Stimulated activated CD8-positive, alpha-beta memory T cell treated with anti-CD3 and anti-CD28 coated beads, Interleukin-4, amount 100 ng/mL, for 4 hours (primary cell): Measurements from ENCODE around the gene ATP2A3.

Experiments used
- DNase-seq, 2 donors: peaks; one replicate each; pipeline ENCODE4 v3.0.0-alpha.2; 2020; ENCODE audit warnings: low read depth in 2 of 2, low spot score in 1 of 2

The ATP2A3 gene

DNA sequence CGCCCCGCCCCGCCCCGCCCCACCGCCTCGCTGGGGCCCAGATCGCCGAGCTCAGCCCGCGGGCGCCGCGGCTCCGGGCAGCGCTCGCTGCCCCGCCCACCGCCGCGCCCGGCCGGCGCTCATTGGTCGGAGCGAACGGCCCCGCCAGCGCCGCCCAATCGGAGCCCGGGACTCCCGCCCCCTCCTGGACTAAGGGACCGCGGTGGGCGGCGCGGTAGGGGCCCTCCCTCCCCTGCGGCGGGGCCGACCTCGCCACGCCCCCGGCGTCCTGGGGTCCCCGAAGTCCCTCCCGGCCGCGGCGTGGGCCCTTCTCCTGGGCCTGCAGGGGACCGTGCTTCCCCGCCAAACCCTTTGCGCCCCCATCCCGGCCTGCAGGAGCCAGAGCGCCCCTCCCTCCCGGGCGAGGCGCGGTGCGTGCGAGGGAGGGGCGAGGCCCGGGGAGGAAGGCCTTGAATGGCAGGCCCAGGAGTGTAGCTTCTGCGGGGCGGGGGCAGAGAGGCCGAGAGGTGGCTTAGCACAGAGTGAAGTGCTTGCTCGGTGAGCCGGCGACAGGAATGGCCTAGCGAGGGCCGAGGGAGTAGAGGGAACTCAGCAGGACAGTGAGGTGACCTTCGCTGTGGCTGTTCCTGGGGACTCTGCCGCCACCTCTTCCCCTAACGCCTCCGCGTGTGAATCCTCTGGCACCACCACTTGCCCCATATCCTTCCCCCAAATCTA, 71.1 kb downstream of the ATP2A3 start, which contains the start of gene CAMKK1:
TSS of gene CAMKK1 (minus strand) at position 51 of the 717 bp plus-strand sequence. CDS start 7,366 bp downstream, outside the sequence.
- DNase-seq = peak; percentile 52 to 76

DNA sequence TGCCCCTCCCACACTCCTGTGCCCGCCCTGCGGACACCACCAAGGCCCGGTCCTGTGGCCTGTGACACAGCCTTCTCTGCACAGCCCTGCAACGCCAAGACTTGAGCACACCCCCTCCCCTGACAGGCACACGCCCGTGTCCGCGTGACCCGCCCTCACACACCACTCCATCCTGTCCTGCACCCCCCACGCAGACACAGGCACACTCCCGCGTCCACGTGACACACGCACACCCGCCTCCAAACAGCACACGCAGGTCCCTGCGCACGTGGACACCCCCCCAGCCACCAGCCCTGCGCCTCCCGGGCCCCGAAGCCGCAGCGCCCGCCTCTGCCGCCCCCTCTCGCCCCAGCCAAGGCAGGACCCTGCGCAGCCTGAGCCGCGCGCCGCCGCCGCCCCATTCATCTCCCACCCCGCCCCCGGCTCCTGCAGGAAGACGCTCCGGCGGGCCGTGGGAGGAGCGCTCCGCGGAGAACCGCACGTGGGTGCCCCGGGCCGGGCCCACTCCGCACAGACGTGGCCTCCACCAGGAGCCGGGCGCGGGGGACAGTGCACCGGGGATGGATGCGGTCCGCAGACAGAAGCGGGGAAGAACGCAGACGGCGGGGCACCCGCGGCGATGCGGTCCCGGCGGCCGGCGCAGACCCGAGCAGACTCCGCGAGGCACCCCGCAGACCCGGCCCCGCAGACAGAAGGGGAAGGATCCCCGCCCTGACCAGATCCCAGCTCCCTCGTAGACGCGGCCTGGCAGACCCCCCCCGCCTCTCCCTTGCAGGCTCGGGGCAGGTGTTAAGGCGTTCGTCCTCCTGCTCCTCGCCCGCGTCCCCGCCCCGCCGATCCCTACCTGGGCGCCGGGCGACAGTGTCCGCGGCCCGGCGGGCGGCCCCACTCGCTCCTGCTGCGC, 71.9 kb downstream of the ATP2A3 start:
- peak; percentile 42 to 75 for DNase-seq

DNA sequence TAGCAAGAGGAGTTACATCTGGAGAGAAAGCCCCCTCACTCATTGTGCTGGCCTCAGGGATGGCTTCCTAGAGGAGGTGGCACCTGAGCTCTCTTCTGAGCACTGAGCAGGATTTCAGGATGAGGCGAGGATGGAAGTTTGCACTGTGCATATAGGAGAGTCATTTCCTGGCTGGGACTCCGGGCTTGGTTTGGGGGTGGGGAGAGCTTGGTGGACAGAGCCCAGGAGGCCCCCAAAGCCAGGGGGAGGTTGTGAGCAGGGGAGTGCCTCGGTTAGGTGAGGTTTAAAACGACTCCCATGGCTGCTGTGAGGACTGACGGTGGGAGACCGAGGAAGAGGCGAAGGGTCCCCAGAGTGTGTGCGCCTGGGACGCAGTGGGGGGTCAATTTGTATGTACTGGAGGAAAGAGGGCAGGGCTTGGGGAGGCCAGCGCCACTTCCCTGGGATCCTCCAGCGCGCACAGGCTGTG, 72.6 kb downstream of the ATP2A3 start:
- DNase-seq = no peak

DNA sequence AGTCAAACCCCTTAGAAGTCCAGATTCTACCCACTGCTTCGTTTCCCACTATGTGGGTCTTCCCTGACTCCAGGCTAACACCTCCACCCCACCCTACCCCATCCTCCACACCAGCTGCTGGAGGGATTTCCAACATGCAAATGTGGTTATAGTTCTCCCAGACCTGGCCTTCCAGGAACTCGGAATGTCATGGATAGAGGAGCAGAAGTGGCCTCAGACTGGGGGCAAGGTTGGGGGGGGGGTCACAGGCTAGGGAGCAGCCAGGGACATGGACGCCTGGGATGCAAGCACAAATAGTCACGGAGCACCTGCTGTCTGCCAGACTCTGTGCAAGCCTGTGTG, 73.4 kb downstream of the ATP2A3 start:
- DNase-seq = no peak

DNA sequence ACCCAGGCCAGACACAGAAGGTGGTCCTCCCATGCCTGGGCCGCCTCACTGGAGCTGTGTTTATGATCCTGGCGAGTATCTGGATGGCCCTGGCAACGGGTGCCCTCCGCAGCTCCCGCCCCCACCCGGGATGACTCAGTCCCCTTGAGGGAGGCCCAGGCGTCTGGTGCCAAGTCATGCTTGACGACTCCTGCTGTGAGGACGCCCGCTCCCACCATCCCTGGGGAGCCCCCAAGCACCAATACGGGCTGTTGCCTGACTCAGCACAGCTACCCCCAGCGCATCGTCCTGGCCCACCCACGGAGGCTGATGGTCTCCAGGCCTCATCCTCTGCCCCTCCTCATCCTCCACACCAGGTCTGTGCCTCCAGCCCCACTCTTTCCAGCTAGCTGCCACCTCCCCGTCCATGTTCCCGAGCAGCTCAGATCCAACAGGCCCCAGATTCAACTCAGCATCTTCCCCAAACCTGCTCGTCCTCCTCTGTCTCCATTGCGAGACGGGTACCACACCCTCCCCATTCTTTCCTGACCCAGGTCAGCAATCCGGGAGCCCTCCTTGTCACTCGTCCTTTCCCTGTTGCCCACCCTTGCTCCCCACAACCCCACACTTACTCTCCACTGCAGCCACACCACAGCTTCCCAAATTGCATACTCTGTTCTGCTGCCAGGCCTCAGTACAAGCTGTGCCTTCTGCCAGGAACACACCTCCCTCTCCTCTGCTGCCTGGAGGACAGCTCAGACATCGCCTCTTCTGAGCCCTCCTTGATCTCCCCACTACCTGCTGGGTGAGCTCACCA, 74.0 kb downstream of the ATP2A3 start:
- DNase-seq = no peak

DNA sequence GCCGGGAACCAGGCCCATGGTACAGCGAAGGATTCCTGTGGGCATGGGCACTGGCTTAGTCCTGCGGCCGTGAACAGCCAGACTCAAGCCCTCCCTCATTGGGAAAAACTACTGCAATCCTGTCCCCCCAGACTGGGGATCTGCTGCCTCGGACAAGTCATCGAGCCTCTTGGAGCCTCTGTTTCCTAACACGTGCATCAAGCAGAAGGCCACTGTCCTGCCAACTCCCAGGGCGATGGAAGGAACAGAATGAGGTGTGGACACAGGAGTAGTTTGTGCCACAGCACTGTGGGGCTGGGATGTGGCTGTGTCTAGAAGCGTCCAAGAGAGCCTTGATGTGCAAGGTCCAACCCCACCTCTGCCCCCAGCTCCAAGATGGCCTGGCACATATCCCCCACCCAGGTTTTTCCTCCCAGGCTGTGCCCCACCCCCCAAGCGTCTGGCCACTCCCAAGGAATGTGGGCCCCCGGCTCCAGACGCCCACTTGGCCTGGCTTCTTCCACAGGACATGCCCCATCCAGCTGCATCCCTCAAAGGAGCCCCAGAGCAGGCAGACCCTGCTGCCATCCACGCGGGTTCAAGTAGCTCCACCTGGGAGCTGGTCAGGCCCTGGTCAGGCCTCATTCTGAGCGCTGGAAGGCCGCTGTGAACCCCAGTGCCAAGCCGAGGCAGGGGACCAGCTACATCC, 74.8 kb downstream of the ATP2A3 start:
- no peak for DNase-seq

DNA sequence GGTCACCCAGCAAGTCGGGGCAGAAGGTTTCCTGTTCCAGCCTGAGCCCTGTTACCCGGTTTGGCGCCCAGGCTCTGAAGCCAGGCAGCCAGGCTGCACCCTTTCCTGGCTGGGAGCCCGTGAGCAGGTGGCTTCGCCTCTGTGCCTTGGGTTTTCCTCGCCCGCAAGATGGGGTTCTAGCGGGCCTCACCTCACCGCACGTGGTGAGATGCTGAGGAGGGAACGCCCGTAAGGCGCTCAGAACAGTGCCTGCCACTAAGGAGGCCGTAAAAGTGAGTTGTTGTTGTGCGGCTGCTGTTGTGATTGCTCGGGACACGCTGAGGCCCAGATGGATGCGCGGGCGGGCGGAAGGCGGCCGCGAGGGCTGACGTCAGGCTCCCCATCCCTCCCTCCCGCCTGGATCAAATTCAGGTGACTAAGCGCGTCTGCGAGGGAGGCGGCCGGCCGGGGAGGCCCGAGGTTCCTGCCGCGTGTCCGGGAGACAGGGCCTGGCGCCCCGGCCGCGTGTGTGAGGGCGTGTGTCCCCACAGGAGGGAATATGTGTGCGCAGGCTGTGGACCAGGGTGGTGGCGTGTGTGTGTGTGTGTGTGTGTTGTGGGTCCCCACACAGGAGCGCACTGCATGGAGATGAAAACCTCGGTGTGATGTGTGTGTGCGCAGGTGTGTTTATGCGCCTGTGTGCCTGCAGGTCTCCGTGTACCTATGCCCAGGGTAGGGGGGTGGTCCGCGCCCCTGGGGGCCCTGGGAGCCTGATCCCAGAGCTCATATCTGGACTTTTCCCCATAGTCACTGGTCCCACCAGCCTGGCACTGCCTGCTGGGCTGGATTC, 75.7 kb downstream of the ATP2A3 start:
- DNase-seq = no peak

DNA sequence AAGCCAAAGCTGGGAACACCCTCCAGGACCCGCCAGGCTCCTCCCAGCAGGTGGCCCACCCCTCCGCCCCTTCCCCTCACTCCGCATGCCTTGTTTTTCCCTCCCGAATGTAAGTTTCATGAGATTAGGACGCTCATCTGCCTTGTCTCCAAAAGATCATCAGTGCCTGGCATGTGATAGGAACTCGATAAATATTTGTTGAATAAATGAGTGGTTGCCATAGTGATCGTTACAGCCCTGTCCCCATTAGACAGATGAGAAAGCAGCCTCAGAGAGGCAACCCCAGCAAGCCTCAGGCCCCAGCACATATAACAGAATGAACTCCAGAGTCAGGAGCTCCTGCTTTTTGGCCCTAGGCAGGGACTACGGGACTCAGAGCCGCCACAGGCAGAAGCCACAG, 76.4 kb downstream of the ATP2A3 start:
- no peak for DNase-seq

DNA sequence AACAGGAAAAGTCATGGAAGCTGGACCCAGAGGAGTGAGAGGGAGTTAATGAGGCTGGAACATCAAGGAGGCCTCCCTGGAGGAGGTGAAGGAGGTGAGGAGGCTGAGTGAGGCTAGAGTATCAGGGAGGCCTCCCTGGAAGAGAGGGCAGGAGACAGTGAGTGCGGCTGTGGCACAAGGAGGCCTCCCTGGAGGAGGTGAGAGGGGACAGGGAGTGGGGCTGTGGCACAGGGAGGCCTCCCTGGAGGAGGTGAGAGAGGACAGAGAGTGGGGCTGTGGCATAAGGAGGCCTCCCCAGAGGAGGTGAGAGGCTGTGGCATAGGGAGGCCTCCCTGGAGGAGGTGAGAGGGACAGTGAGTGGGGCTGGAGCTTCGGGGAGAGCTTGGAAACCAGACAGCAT, 76.8 kb downstream of the ATP2A3 start:
- DNase-seq = no peak

DNA sequence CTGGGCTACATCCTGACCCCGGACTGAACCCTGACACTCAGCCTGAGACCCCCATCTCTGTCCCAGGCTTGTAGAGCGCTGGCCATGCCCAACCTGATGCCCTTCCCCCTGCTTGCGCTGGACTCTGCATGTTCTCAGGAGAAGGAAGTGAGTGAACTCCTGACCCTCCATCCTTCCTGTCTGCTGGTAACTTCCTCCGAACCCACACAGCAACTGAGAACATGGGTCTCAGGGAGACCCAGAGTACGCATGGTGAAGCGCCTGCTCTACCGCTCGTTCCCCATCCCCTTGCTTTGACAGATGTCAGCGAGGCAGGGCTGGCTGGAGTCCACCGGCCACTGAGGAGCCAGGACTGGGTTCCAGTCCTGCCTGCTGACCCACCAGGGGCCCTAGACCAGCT, 77.5 kb downstream of the ATP2A3 start:
- no peak for DNase-seq

DNA sequence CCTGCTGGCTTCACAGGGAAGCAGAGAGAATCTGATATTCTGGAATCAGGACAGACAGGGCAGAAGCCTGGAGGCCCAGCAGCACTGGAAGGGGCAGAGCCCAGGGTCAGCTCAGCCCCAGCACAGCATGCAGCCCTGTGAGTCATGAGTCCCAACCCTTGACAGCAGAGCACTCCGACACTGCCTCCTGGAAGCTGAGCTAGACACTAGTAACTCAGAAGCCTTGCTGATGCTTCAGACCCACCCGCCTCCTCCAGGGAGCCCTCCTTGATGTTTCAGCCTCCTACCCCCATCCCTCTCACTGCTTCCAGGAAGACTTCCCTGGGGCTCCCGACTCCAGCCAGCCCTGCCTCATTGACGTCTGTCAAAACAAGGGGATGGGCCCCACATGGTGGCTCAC, 78.3 kb downstream of the ATP2A3 start:
- DNase-seq = no peak

DNA sequence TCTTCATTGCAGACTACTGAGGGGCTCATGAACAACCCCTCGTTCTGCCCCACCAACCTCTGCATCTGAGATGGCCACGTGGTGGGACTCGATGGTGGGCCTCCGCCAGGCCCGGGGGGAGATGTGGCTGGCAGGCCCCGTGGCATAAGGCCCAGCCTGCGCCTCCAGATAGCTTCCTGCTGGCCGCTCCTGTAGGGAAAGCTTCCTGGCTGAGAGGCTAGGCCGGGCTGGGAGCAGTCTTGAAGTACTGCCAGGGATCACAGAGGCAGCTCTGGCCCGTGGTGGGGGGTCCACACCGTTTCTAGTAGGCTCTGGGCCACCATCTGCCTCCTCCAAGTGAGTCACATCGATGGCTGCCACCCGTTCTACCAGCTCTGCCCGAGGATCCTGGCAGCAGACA, 79.0 kb downstream of the ATP2A3 start:
- DNase-seq = no peak

DNA sequence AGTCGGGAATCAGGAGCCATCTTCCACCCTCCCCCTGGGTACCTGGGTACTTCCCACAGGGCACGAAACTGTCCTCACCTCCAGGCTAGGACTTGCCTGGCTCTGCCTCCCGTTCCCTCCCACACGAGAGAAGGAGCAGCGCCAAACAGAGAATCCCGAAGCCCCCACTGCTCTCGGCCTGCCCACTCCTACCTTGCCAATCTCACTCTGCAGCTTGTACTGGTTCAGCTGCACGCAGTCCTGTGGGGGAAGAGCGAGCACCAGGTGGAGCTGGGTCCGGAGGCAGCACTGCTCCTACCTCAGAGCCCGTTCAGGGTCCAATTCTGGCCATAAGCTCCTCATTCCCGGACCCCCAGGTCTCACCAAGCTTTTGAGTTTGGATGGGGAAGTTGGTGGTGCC, 80.0 kb downstream of the ATP2A3 start:
- DNase-seq = no peak

DNA sequence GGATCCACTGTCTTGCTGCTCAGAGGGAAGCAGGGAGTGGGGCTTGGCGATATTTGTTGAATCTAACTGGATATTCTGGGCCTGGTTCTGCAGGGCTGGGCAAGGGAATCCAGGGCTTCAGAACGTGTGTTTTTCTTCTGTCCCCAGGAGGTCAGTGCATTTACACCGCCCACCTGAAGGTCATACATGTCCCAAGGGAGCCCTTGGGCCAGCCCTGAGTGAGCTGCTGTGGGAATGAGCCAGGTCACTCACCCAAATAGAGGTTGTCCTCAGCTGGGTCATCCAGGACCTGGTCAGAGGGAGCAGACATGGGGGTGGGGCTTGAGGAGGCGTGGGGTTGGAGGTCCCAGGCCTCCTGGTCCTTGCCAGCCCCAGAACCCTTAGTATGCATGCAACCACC, 82.0 kb downstream of the ATP2A3 start:
- no peak for DNase-seq

DNA sequence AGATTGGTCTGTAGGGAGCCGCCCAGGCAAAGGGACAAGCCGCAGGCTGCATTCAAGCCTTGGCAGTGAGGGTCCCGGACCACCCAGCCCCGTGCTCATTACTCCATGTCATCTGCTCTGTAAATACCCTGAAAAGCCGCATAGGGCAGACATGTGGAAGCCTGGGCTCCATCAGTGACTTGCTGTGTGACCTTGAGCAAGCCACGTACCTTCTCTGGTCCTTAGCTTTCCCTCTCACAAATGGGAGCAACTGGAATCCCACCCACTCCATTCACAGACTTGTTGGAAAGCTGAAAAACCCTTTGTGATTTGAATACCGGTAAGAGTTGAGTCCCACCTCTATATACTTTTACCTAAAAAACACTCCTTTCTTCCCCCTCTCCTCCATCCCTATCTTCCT, 83.3 kb downstream of the ATP2A3 start:
- no peak for DNase-seq

DNA sequence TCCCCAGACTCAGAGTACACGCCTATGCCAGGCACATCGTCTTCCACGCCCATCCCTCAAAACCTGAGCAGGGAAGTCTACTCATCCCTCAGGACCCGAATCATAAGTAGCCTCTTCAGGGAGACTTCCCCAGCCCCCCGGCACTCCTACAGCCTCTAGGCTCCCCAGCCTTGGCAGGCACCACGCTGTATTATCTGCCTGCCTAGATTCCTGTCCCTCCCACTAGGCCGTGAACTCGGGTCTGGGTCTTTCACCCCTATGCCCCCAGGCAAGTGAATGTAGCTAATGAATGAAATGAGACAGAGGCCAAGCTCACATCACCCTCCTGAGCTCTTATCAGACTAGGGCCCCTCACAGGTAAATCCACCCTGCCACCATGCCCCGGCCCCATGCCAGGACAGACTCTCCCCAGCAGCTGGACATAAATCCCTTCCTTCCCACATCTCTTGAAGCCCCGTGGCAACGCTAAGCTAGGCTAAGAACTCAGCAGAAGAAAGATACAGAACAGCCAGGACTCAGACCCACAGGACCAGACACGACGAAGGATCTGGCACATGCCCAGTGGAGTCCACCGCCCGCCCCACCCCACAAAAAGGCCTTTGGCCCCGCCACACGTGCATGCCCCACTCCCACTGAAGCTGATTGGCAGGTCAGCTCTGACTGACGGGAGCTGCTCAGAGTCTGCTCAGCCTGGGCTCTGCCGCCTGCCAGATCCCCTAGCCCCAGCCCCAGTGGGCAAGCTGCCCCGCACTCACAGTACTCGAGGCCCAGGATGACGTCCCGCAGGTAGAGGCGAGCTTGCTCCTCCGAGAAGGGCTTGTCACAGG, 84.4 kb downstream of the ATP2A3 start:
- DNase-seq = no peak

DNA sequence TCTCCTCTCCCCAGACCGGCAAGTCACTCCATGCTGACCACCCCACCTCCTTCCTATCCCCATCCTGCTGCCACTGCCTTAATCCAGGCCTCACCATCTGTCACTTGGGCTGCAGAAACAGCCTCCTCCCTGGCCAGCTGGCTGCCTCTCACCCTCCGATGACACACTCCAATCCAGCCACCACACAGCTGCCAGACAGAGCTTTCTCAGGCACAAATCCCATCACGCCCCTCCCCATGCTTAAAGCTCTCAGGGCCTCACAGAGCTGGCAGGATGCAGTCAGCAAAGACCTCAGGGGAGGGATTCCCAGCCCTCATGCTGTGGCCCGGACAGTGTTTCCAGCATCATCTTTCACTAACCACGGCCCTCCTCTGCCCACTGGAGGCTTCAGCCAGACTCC, 85.1 kb downstream of the ATP2A3 start:
- no peak for DNase-seq

DNA sequence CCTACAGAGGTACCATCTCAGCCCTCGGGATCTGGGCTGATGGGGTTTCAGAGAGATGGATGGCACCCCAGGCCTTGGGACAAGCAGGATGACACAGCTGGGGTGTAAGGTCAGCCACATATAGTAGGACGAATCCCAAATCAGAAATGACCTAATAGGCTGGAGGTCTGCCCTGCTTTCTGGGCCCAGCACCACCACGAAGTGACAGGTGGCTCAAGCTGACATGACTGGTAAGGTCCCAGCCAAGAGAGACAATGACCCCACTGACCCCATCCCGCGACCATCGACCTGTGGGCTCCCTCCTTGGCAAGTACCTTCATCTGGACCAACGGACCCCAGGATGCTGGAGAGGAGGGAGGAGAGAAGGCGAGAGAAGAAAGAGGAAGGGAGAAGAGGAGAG, 87.0 kb downstream of the ATP2A3 start:
- no peak for DNase-seq

DNA sequence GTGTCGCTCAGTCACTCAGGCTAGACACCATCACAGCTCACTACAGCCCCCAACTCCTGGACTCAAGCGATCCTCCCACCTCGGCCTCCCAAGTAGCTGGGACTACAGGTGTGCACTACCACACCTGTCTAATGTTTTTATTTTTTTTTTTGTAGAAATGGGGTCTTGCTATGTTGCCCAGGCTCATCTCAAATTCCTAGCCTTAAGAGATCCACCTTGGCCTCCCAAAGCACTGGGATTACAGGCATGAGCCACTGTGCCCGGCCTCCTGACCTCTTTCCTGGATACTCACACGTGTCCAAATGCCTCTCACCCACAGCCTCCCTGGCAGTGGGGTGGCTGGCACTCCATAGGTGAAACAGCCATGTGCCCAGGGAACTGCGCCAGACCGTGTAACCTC, 88.9 kb downstream of the ATP2A3 start:
- no peak for DNase-seq
